ENCODE measurements around the gene DENND4C. TPM values are rescaled to one million over a fixed set of nuclear protein-coding genes. Genes with fewer than 3 reads are reported as not detected.
"Not testable (repeated sequence)": the region's sequence is repeated elsewhere in the genome, so short reads cannot be mapped to it uniquely, and the experiment has no call there.

The DENND4C gene
- total RNA-seq, 1 donor from 2014 or later, result 55.6 TPM

DNA sequence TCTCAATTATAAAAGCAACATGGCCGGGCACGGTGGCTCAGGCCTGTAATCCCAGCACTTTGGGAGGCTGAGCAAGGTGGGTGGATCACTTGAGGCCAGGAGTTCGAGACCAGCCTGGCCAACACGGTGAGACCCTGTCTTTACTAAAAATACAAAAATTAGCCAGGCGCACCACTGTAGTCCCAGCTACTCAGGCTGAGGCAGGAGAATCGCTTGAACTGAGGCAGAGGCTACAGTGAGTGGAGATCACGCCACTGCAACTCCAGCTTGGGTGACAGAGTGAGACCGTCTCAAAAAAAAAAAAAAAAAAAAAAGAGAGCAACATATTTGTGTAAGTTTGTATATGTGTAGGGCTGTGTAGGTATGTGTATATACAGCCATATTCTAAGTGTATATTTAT is 142.1 kb downstream of the DENND4C start:
- DNase-seq (ENCODE audit: low spot score), result no peak

DNA sequence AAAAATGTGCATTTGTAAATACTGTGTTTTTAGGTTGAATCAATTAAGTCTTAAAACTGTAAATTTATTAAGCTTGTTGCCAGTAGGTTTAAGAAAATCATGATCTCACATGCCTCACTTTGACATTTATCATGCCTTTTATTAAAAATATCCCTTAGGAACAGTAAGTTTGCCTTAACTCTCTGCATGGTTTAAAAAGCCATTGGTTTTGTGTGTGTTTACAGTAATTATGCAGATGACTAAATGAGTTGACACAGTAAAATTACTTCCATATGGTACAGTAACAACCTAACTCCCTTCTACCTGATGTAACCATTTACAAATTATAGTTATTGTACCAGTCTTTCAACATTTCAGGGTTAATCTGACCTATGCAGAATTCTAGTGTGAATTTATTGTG is 143.0 kb downstream of the DENND4C start:
- DNase-seq (ENCODE audit: low spot score), result no peak

DNA sequence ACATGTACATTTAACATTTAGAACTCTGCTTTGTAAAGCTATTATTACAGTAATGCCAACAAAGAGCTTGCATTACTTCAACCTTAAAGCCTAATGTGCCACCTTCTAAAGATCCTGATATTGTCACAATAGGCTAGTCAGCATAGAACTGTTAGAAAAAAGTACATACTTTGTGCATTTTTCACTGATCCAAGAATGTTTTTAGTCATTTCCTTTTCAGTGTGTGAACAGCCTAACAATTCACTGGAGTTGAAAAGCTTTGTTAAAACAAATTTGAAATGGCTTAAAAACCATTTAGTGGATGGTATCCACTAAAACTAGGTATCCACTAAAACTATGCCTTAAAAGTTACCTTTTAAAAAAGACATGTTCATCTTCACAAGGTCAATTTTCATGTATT is 145.0 kb downstream of the DENND4C start:
- no peak for DNase-seq (ENCODE audit: low spot score)

DNA sequence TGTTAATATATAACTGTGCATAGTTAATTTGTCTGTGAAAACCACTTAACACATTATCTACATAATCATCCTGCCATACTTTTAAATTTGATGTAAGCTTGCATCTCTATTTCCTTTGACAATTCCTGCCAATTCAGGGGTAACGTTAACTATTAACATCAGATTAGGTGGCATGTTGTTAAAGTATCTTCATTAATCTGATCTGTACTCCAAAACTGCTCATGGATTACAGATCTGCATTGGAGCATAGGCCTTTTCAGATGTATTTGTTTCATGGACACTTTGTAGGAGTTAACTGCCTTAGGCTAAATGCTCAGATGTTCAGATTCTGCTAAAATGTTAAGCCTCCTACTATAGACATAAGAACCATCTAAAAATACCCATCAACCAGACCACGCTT is 146.4 kb downstream of the DENND4C start:
- DNase-seq (ENCODE audit: low spot score), result no peak

DNA sequence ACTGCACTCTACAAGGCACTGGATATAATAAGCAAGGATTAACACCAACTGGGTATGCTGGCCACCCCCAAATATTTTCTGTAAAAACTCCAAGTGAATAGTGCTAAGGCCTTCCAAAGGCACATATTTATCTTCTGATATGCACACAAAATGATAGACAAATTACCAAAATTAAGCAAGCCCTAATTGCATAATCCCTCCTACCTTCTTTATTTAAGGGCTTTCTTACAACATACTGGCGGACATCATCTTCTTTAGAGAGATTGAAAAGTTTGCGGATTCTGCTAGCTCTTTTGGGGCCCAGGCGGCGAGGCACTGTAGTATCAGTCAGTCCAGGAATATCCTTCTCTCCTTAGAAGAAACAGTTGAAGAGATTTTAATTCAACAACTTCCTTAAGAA is 147.7 kb downstream of the DENND4C start:
- no peak for DNase-seq (ENCODE audit: low spot score)

DNA sequence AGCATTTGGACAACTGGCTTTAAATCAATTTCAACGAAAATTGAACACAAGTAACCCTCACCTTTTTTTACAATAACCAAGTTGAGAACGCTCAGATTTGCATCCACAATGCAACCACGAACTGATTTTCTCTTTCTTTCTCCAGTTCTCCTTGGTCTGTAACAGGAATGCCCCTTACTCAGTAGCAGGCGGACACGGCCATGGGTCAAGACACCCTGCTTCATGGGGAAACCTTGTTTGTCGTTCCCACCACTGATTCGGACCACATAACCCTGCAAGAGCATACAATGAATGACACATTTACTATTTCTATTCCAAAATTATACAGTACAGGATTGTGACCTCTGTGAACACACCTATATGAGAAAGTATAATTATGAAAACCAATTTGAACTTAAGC is 148.2 kb downstream of the DENND4C start:
- no peak for DNase-seq (ENCODE audit: low spot score)

DNA sequence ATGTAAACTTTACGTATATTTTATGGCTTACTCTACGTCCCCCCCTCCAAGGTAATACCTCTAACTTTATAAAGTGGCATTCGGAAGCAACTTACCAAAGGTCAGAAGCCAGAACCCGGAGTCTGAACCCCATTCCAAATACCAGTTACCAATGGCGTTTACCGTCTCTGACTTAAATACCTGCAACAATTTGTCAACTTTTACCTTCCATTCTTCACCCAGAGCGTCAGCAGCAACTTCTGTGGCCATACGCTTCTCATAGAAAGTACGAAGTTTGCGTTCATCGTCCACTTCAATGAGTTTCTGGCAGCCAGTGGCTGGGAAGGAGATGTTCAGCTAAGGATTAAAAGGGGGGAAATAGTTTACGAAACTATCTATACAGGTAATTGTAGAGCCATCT is 148.8 kb downstream of the DENND4C start:
- no peak for DNase-seq (ENCODE audit: low spot score)

DNA sequence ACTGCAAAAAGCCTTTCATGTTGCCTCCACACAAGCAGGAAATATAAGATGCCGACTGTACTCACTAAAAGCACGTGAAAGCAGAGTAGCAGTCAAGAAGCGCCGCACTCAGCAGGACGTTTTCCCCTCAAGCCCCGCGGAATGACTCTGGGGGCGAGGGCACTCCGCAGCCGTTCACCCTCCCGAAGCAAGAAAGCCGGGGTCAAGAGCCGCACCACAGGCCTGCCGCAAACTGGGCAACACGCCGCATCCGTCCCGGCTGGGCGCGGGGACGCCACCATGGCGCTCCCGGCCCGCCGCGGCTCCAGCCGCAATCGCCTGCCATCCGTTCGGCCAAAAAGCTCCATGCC is 149.2 kb downstream of the DENND4C start:
- peak; percentile 20 for DNase-seq (ENCODE audit: low spot score)

DNA sequence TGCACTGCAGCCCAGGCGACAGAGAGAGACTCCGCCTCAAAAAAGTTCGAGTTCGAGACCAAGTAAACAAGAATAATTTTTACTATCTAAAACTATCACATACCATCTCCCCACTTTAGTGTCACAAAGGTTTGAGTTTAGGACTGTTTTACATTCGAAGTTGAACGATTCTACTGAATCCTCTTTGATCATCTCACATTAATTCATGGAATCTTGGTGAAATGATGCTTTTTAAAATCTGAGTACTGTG is 150.3 kb downstream of the DENND4C start:
- no peak for DNase-seq (ENCODE audit: low spot score)

DNA sequence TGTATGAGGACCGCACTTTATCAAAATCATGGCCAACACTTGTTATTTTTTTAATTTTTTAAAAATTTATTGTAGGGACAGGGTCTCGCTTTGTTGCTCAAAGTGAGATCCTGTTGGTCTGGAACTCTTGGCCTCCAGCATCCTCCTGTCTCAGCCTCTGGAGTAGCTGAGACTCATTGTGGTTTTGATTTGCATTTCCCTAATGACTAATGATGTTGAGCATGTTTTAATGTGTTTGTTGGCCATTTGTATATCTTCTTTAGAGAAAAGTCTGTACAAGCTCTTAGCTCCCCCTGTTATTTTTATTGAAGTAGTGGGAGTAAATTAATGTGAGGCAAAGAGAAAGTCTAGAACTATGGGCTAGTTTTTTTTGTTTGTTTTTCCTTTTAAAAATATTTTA is 151.2 kb downstream of the DENND4C start:
- DNase-seq (ENCODE audit: low spot score), result no peak

DNA sequence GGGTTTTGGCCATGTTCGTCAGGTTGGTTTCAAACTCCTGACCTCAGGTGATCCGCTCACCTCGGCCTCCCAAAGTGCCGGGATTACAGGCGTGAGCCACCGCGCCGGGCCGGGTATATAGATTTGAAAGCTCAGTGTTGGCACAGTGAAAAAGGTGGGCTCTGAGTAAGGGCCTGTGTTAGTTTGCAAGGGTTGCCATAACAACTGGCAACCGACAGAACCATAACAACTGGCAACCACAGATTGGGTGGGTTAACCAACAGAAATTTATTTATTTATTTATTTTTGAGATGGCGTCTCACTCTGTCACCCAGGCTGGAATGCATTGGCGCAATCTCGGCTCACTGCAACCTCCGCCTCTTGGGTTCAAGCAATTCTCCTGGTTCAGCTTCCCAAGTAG is 154.7 kb downstream of the DENND4C start:
- DNase-seq (ENCODE audit: low spot score), result not testable (repeated sequence)

DNA sequence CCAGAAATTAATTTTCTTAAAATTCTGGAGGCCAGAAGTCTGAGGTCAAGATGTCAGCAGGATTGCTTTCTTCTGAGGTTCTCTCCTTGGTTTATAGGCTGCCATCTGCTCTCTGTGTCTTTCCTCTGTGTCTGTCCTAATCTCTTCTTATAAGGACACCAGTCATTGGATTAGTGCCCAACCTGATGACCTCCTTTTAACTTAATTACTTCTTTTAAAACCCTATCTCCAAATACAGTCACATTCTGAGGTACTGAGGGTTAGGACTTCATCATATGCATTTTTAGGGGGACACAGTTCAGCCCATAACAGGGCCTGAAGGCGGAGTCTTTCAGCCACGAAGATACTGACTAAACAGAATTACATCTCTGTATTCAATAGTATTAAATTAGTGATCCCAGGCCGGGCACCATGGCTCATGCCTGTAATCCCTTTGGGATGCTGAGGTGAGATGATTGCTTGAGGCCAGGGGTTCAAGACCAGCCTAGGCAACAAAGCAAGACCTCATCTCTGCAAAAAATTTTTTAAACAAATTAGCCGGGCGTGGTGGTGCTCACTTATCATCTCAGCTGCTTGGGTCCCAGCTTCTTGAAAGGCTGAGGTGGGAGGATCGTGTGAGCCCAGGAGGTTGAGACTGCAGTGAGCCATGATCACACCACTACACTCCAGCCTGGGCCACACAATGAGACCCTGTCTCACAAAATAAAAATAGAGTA is 155.5 kb downstream of the DENND4C start:
- DNase-seq (ENCODE audit: low spot score), result no peak

DNA sequence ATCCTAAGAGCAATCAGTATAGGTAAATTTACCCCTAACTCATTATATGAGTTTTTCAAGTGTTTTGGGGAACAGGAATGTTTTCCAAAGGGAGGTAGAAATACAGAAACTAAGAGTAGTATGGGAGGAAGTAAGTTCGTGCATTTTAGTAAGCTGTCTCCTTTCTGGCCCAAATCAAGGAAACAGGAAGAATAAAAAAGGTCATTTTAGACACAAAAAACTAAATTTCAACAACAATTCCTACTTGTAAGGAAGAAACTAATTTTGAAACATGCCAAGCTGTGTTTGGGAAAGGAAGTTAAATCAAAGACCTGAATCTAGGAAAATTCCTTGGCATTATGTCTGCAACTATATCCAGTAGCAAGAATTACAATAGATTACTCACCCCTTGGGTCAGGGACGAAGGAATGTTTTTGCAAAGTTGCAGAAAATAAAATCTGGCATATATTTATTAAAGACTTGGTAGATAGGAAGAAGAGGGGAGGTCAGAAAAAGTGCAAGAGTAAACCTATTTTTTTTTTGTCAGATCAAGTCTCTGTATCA is 156.1 kb downstream of the DENND4C start:
- DNase-seq (ENCODE audit: low spot score), result no peak

DNA sequence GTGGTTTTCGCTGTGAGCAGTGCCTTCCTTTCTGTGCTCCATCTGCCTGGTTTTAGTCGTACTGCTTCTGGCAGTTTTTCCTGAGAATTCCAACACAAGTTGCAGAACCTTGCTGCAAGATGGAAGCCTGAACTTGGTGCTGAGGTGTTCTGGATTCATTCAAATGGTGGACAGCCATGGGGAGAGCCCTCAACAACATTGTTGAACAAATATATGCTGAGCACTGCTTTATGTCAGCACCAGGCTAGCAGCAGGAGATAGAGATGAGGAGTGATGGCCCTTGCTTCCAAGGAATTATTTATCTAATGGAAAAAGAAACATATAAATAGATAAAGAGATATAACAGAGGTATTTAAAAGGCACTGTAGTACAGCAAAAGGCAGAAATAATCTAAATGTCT is 156.8 kb downstream of the DENND4C start:
- DNase-seq (ENCODE audit: low spot score), result no peak

DNA sequence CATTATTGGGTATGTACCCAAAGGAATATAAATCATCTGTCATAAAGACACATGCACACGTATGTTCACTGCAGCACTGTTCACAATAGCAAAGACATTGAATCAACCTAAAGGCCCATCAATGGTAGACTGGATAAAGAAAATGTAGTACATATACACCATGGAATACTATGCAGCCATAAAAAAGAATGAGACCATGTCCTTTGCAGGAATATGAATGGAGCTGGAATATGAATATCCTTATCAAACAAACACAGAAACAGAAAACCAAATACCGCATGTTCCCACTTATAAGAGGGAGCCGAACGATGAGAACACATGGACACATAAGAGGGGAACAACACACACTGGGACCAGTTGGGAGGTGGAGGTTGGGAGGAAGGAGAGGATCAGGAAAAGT is 159.0 kb downstream of the DENND4C start:
- not testable (repeated sequence) for DNase-seq (ENCODE audit: low spot score)

DNA sequence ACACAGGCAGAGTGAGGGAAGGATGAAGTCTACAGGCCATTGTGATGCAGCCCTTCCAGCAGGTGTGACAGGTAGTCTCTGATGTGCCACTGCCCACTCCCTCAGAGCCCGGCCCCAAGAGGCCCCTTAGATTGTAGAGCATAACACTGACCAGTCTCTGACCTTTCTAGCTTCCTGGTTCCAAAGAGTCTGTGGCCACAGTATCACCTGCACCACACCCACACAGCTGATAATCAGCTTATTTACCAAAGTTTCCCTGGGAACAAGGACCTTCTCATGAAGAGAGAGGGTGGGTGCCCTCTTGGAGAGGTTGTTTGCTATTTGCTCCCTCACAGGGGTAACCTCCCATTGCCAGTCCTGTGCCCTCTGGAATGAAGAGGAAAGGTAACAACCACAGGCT is 167.4 kb downstream of the DENND4C start:
- DNase-seq (ENCODE audit: low spot score), result no peak

DNA sequence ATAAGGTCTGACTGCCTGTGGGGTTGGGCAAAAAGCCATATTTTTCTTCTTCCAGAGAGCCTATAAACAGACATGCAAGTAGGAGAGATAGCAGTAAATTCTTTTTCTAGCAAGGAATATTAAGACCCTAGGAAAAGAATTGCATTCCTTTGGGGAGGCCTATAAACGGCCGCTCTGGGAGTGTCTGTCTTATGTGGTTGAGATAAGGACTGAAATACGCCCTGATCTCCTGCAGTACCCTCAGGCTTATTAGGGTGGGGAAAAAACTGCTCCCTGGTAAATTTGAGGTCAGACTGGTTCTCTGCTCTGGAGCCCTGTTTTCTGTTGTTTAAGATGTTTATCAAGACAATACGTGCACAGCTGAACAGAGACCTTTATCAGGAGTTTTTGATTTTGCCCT is 172.7 kb downstream of the DENND4C start:
- not testable (repeated sequence) for DNase-seq (ENCODE audit: low spot score)

DNA sequence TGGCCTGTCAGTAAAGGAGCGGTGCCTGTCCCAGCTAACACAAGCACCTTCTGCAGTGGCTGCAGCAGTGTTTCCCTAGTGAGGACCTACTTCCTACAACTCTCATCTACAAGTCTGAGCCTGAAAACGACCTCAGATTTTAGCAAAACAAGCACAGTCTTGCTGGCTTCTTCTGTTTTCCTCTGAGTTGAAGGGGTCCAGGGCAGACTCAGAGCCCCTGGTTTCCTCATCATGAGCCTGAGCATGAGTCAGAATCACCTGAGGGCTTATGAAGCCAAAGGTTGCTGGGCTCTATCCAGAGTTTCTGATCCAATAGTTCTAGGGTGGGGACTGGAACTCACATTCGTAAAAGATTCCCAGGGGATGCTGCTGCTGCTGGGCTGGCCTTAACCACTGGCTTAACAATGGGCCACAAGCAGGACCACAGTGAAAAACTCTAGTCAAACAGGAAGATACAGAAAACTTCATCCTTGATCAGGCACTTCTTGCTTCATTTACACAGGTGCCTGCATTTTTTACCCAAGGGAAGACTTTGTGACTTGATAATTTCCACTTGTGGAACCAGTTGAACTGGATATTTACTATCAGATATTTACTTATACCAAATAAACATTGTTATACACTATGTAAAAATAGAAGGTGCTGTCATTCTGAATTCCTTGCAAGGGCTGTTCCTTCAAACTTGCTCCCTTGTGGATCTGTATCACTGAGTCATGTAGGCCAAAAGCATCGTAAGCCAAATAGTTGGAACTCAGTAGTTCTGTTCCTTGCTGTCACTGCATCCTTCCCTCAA is 174.0 kb downstream of the DENND4C start:
- peak; percentile 46 for DNase-seq (ENCODE audit: low spot score)

DNA sequence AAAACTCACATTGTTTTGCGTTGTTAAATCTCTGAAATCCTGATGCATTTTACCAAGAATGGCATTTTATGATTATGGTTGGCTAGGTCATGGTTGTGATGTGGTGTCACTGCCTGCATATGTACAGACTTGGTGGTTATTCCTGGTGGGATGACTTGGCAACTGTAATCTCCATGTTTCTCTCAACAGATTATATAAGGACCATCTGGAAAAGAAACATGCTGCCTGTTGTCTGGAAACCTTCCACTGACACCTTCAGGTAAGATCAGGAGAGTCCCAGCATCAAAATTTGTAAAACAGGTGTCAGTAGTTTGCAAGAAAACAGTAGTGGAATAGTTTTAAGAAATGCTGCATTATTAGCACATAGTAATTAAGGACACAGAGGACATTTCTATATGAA is 175.3 kb downstream of the DENND4C start:
- no peak for DNase-seq (ENCODE audit: low spot score)

DNA sequence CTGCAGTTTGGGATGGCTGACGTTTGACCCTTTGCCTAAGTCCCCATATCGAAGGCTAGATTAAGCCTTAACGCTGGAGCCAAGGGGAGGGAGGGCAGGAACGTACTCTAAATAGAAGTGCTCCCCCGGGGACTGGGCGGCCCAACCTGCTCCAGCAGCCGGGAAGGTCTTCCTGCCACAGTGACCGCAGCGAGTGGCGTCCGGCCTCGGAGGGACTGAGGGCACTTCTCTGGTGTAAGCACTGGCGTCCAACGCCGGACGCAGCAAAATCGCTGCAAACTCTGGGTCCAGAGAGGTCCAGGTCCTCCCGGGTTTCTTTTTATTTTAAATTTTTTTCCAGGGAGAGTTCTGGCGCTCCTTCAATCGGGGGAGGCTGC is 177.8 kb downstream of the DENND4C start:
- DNase-seq (ENCODE audit: low spot score), result no peak

DNA sequence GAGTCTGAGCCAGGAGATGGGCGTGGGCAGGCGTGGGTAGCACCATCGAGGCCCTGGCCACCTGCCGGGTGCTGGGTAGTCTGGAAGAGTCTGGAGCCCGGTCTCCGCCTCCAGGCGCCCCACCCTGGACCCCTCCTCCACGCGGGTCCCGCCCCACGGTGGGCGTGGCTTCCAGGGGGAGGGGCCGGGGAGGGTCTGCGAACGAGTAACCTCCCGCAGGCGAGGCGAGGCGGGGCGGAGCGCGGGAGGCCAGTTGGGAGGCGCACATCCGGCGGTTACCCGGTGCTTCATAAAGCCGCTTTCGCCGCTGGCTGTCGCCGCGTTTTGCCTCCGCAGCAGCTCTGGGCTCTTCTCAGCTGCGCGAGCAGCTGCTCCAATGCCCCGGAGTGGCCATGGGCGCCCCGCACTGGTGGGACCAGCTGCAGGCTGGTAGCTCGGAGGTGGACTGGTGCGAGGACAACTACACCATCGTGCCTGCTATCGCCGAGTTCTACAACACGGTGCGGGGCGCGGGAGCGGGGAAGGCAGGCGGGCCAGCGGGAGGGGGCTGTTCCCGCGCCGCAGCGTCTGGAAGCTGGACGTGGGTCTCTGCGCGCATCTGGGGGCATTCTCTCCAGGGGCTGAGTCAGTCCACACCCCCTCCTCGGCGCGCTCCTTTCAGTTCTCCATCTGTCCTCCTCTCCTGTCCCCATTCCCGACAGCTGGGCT is 178.4 kb downstream of the DENND4C start, which contains the start of gene ACER2:
Gene ACER2, plus strand, starts transcription at position 317 of the 708 bp plus-strand sequence. Its CDS starts 76 bp downstream, at position 393.
- DNase-seq (ENCODE audit: low spot score), result peak; percentile 94

DNA sequence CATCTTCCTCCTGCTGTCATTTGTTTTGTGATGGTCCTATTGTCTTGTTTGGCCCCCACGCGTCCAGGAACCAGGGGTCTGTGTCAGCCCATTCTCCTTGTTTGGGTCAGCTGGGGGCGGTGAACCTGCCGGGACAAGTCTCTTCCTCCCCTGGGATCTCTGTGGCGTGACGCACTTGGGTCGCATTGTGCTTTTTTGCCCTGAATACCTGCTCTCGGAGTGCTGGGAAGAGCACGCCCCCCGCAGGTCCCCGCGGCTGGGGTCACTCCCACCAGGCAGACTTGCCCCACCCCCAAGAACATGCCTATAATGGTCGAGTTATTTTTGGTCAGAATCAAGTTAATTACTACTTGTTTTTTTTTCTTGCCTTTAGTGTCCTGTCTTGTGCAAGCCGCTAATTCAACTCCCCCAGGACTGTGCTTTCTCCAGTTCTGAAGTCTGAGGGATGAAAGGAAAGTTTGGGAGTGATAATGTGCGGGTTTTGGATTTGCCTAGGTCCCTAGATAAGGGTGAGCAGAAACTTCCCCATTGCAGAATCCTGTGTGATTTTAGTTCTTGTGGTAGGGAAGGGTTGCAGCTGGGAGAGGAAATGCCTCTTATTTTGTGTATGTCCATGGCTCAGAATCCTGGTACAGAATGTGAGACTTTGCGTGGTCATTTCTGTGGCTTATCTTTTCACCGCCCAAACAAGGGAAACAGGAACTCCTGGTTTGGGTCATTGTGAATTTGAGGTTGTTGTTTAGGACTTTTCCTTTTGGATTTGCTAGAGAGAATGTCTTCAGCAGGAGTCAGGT is 179.1 kb downstream of the DENND4C start:
- DNase-seq (ENCODE audit: low spot score), result no peak

Data from mucosa of gallbladder (tissue), 1 donor.